Ishikawa (cell line): ENCODE data around the gene AUTS2.

Source experiments
- CEBPB ChIP-seq: IDR thresholded peaks from 2 replicates; pipeline ENCODE4 v1.6.1; 2012
- CREB1 ChIP-seq: IDR thresholded peaks from 2 replicates; pipeline ENCODE4 v1.6.1; 2012; ENCODE audit warnings: low read depth
- EP300 ChIP-seq: IDR thresholded peaks from 2 replicates; pipeline ENCODE4 v1.6.1; 2012; ENCODE audit warnings: borderline replicate concordance
- FOXM1 ChIP-seq: IDR thresholded peaks from 2 replicates; pipeline ENCODE4 v1.6.1; 2012; ENCODE audit warnings: low read depth, borderline replicate concordance
- NFIC ChIP-seq: IDR thresholded peaks from 2 replicates; pipeline ENCODE4 v1.6.1; 2012
- TAF1 ChIP-seq: IDR thresholded peaks from 2 replicates; pipeline ENCODE4 v1.6.1; 2012; ENCODE audit warnings: low read depth, mild to moderate bottlenecking
- YY1 ChIP-seq: IDR thresholded peaks from 2 replicates; pipeline ENCODE4 v1.6.1; 2012; ENCODE audit warnings: low read depth
- ZBTB7A ChIP-seq: IDR thresholded peaks from 2 replicates; pipeline ENCODE4 v1.6.1; 2012; ENCODE audit warnings: low read depth
- TF ChIP-seq, protein P1 (sequence below): IDR thresholded peaks from 2 replicates; pipeline ENCODE4 v1.6.1; 2012
- TF ChIP-seq, protein P2 (sequence below): IDR thresholded peaks from 2 replicates; pipeline ENCODE4 v1.6.1; 2012; ENCODE audit warnings: low read depth, mild to moderate bottlenecking
- TF ChIP-seq, protein P3 (sequence below): IDR thresholded peaks from 2 replicates; pipeline ENCODE4 v1.6.1; 2012

DNA sequence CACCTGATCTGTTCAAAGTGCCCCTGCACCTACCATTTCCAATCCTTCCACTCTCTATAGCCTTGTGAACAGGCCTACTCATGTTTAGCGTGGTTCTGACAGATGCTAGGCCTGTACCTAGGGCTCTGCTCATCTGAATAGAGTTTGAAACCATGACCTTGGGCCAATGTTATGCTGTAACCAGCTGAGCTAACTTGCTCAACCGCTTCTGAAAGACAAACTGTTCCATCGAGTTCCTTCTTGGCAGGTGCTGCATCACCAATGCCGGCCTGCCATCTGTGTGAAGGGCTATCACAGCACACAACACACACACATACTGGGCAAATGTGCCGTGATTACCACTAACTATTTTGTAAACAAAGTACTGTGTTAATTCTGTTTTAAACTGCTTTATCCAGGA, 1114.7 kb downstream of the AUTS2 start:
- TF ChIP-seq TAF1 (no peak), NFIC (no peak), YY1 (no peak), CEBPB (no peak), EP300 (no peak), CREB1 (no peak), ZBTB7A (no peak), FOXM1 (no peak)
- TF ChIP-seq, protein P1, sequence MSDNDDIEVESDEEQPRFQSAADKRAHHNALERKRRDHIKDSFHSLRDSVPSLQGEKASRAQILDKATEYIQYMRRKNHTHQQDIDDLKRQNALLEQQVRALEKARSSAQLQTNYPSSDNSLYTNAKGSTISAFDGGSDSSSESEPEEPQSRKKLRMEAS, result no peak
- TF ChIP-seq, protein P2, sequence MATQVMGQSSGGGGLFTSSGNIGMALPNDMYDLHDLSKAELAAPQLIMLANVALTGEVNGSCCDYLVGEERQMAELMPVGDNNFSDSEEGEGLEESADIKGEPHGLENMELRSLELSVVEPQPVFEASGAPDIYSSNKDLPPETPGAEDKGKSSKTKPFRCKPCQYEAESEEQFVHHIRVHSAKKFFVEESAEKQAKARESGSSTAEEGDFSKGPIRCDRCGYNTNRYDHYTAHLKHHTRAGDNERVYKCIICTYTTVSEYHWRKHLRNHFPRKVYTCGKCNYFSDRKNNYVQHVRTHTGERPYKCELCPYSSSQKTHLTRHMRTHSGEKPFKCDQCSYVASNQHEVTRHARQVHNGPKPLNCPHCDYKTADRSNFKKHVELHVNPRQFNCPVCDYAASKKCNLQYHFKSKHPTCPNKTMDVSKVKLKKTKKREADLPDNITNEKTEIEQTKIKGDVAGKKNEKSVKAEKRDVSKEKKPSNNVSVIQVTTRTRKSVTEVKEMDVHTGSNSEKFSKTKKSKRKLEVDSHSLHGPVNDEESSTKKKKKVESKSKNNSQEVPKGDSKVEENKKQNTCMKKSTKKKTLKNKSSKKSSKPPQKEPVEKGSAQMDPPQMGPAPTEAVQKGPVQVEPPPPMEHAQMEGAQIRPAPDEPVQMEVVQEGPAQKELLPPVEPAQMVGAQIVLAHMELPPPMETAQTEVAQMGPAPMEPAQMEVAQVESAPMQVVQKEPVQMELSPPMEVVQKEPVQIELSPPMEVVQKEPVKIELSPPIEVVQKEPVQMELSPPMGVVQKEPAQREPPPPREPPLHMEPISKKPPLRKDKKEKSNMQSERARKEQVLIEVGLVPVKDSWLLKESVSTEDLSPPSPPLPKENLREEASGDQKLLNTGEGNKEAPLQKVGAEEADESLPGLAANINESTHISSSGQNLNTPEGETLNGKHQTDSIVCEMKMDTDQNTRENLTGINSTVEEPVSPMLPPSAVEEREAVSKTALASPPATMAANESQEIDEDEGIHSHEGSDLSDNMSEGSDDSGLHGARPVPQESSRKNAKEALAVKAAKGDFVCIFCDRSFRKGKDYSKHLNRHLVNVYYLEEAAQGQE, result no peak
- TF ChIP-seq, protein P3, sequence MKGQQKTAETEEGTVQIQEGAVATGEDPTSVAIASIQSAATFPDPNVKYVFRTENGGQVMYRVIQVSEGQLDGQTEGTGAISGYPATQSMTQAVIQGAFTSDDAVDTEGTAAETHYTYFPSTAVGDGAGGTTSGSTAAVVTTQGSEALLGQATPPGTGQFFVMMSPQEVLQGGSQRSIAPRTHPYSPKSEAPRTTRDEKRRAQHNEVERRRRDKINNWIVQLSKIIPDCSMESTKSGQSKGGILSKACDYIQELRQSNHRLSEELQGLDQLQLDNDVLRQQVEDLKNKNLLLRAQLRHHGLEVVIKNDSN, result no peak
